GM21381 (cell line): ENCODE data around the gene PIGN.
"Not testable (repeated sequence)": the region's sequence is repeated elsewhere in the genome, so short reads cannot be mapped to it uniquely, and the experiment has no call there.

ENCODE experiments used
- ATAC-seq: cut with Tn5 transposase; IDR thresholded peaks from one replicate; pipeline ENCODE4 v1.9.1; 2021; ENCODE audit warnings: mild to moderate bottlenecking, moderate library complexity; ENCODE audit not compliant: unreplicated experiment

Gene PIGN

DNA sequence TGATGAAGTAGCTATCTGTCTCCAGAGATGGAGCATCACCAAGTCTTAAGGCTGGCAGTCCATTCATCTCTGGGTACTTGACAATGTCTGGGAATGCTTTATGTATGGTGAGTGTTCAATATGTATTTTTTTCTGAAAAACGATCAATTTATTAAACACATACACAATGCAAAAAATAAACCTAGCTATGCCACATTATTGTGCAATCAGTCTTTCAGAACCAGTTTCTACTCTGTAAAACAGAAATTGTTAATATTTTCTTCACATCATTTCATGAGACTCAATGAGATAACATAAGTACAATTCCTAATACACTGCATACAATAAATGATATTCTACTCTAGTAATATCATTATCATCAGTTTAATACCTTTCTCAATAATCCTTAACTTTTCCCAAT lies 122.5 kb downstream of the PIGN start:
- no peak for ATAC-seq

DNA sequence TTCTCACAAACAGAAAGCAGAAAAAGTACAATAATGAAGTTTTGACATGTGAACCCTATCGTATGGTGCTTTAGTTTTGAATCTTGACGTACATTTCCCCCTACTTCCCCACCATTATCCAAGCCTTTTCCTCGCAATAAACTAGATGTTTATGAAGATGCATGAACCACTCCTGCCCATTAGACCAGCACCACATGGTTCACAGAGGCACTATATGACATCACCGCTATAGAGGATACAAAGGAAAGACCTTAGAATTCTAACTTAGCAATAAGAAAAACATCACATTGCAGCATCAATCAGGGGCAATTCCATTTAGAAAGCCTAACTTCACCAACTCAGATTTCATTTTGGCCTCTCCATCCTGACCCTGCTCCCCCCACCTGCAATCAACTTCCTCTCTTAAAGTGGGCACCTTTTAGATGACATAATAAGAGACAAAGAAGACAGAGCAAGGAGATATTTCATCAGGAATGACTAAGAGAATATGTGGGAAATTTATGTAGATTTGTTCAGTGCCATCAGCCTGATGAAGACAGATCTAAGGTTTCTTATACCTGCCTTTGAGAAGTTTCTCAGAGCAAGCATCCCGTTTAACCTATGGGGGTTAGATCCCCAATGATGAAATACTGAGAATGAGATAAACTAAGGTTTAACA lies 124.9 kb downstream of the PIGN start:
- no peak for ATAC-seq

DNA sequence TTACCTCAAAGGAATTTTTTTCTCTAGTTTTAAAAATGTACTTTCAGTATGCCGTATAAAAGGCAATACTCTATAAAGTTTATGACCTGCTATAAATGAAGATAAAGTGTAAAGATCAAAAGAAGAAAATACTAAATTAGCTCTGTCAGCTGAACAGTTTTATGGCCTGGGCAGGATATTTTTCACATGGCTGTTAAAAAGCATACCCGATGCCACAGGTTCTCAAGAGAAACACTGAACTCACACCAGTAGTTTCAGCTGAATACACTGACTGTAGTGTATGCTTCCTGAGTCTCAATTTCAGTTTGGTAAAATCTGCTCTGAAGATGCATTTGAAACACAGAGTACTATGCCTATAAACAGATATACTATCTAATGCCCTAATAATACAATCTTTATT lies 126.0 kb downstream of the PIGN start:
- ATAC-seq: no peak

DNA sequence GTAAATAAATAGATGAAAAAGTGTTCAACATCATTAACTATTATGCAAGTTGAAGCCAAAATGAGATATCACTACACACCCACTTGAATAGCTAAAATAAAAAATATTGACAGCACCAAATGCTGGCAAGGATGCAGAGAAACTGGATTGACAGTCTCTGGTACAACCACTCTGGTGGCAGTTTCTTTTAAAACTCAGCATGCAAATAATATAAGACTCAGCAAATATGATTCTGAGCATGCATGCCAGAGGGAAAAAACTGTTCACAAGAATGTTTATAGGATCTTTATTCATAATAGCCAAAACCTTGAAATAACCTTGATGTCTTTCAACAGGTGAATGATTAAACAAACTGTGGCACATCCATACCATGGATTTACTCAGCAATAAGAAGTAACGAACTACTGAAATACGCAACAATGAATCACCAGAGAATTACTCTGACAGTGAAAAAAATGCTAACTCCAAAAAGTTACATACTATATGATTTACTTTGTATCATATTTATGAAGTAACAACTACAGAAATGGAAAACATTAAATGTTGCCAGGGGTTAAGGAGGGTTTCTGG lies 131.8 kb downstream of the PIGN start:
- no peak for ATAC-seq

DNA sequence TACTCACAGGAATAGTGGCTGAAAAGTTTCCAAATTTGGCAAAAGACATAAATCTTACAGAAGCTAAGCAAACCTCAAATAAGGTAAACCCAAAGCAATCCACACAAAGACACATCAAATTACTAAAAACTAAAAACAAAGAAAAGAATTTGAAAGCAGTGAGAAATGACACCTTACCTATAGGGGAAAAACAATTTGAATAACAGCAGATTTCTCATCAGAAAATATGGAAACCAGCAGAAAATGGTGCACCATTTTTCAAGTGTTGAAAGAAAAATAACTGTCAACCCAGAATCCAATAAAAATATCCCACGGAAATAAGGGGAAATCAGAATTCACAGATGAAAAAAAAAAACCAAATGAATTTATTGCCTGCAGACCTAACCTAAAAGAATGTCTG lies 138.6 kb downstream of the PIGN start:
- ATAC-seq: no peak

DNA sequence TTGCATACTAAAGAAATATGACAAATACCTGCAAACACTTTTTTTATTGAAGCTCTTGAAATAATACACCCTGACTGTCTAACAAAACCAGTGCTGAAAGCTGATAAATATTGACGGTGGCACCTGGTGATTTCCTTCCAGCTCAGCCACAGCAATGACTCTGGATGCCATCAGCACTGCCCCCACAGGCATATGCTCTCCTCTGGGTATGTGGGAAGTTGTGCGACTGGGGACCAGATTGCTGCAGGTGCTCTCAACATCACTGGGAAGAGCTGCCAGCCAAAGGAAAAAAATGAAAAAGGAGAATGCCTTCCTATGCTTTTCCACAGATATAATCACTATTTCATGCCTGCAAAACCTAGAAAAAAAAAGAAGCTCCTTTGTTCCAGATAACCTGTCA lies 141.5 kb downstream of the PIGN start:
- ATAC-seq: no peak

DNA sequence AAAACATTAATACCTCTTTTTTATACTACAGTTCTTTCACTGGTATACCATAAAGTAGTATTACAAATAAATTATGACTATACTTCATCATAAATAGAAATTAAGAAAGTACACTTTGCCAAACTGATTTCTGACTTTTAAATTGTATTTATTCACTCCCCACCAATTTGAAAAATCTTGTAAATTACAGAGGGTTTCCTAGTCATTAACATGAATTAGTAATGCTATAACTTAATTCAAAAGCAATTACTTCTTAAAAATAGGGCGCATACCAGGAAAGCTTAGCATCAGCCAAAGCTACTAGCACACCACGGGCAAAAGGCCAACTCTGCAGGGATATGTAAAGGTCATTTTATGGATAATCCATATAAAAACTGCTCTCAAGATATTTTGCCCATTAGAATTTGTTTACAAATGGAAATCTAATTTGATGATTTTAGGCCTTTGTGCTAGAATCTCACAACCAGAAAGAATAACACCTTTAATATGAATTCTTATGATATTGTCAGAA lies 142.3 kb downstream of the PIGN start:
- no peak for ATAC-seq

DNA sequence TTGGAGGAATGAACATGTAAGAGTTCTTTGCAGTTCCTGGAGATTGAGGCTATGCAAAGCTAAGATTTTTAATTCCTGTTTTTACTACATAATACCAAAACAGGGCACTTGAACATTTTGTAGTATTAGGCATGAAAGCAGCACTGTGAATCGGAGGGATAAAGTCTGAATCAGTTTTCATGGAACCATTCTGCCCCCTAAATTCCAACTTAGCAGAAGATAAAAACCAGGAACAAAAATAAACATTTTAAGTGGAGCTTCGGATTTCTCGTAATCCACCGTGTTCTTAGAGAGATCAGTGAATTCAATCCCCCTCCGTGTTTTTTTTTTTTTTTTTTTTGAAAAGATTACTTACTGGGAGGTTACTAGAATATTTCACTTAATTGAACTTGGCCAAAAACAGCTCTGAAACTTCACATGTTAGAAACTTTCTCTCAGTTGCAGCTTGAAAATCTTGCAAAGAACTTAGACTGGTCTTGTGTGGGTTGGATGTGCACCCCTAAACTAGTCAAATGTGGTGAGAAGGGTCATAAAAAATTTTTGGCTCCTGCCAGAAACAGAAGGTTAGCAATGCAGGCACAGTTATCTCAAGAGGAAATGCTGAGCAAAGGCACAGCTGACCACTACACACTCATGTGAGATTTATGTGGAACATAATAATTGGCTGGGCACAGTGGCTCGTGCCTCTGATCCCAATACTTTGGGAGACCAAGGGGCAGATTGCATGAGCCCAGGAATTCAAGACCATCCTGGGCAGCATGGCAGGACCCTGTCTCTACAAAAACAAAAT lies 148.7 kb downstream of the PIGN start:
- ATAC-seq: no peak

DNA sequence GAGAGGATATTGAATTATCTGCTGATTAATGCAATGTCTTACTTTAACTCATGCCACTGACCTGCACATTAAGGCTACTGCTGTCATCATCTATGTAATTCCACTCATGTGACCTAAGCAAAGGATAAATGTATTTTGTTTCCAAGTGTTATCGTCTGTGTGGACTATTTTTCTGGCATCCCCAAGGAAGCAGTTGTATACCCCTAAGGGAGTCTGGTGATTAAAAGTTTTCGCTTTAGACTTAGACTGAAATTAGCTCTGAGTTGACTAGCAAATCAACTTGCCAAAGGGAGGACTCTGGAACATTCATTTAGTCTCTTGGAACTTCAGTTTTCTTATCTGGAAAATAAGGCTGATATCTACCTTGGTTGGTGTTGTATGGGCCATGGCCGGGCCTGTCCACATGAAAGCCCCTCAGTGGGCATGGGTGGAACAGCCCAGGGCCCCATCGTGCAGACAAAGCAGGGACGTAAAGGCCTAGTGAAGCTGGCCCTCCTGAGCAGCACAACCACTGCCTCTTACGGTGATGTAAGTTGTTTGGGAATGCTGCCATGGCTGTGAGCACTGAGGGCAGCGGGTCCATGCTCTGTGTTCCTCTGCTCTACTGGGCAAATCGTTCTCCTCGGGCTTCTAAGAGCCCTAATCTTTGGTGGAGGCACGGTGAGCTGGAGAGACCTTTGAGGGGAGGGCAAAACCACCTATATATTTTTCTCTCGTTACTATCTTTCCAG lies 149.7 kb downstream of the PIGN start:
- ATAC-seq: no peak

DNA sequence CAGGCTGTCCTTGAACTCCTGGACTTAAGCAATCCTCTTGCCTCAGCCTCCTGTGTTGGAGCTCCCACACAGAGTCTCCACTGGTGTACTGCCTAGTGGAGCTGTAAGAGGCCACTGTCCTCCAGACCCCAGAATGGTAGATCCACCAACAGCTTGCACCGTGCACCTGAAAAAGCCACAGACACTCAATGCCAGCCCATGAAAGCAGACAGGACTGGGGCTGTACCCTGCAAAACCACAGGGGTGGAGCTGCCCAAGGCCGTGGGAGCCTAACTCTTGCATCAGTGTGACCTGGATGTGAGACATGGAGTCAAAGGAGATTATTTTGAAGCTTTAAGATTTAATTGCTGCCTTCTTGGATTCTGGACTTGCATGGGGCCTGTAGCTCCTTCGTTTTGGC lies 152.6 kb downstream of the PIGN start:
- ATAC-seq: not testable (repeated sequence)

DNA sequence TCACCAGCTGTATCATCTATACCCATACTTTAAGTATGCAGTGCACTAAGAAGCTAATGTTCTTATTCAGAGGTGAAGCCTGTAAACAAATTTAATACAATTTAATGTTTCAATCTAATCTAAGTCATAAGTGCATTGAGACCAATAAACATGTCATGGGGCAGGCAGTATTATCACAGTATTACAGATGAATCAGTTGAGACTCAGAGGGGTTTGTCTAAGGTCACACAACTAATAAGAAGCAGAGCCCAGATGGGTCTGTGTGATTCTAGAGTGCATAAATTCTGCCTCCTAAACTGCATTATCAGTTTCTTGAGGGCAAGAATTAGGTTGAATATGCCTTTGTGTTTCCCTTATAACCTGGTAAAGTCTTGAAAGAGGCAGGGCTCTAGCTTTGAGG lies 153.1 kb downstream of the PIGN start:
- no peak for ATAC-seq

DNA sequence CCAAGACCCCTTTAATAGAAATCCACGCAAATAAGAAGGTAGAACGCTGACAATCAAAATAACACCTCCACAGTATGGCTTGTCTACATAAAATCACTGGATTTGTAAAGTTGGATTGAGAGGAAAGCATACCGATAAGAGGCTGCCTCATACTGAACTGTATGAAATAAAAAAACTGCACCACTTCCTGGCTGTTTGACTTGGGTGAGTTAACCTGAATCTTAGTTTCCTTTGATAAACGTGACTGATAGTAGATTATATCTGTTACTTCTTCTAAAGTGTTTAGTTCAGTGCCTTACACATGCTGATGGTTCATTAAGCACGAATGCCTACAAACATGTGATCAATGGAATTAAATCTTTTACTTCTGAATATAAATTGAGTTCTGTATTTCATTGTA lies 153.6 kb downstream of the PIGN start:
- ATAC-seq: no peak

DNA sequence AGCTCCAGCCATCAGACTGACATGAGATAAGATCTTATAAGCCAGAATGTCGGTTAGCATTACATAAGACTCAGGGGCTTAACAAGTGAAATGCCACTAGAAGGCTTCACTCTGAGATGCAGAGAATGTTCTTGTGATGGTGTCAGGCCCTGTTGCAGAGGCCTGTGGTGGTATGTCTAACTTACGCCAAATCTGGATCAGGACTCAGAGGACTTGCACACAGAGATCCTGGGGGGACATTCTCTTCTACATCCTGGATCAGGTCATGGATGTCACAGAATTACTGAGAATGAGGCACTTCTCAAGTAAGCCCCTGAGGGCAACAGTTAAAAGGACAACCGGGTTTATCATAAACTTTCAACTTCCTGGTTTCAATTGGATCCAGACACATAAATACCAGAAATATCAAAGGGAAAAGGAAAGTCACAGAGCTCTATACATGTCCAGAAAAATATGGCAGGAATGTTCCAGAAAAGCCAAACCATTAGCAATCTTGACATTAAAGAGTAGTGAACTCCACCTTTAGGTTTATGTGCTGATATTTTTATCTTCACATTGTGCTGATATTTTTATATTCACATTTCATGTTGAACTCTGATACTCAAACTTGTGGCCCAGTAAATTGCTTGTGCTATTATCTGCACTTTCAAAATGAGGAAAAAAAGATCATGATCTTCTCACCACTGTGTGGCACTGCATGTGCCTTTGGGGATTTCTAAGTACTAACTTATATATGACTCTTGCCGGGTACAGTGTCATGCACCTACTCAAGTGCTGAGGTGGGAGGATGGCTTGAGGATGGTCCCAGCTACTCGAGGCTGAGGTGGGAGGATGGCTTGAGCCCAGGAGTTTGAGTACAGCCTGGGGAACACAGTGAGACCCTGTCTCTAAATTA lies 156.5 kb downstream of the PIGN start:
- ATAC-seq: no peak

DNA sequence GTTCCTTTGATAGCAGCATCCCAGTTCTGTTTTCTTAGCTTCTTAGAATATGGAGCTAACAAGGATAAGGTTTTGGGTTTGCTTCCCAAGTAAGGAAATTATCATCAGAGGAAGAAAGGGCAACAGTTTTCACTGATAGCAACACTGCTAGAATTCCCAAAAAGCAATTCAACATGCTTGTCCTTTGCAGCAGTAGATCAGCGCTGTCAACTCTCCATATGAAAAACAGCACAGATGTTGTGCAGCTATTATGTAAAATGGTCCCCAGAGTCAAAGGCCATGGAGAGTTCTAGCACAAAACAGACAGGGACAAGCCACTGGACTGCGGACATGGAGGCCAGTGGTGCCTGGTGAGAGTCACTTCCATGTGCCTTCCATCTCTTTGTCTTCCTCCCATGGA lies 158.1 kb downstream of the PIGN start:
- ATAC-seq: no peak

DNA sequence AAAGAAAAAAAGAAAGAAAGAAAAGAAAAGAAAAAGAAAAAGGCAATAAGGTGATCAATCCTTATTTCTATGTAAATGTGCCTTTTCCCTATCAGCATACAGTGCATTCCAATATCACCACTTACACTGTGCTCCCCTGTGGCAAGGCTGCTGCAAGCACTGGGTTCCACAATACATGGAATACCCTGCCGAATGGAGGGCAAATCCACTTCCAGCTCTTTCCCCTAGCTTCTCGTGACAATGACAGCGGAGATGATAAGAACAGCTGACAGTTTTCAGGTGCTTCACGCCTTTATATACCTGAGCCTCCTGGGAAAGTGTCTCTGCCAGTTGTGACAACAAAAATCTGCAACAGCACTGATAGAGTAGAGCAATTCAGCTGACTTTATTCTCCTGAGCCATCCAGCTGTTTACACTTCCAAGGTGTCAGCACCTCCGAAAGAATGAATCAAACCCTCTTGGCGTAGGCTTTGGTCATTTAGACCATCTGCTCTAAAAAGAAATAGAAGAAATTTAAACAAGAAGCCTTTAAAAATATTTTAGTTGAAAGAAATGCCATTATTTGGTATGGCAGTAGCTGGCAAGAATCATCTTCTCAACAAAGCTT lies 158.8 kb downstream of the PIGN start:
- no peak for ATAC-seq

DNA sequence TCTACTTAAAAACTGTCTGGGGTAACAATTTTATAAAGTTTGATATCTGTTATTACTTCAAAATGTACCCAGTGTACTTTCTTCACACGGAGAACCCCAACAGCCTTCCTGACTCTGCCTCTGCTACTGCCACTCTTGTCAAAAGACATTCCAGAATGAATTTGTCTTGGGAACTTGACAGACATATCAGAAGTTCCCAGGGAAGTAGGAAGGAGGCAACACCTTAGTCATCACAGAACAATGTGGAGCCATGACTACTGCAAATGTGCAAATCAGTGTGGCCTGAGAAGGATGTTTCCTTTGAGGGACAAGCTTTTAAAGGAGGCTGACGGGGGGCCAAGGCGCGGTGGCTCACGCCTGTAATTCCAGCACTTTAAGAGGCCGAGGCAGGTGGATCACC lies 160.3 kb downstream of the PIGN start:
- ATAC-seq: no peak

DNA sequence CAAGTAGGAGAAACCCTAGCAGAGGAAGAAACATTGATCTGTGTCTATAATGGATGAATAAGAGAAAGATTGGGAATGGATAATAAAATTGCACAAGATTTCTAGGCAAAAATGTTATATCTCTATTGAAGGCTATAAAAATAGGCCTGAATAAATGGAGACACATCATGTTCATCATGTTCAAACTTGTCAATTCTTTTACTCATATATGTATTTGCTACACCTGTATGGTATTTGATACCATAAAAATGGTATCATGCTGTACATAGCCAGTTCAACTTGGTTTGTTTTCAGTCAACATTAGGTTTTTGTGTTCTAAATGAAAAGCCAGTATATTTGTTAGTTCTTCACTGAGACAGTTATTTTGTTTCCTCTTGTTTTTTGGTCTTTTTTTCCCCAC lies 161.9 kb downstream of the PIGN start:
- ATAC-seq: no peak

DNA sequence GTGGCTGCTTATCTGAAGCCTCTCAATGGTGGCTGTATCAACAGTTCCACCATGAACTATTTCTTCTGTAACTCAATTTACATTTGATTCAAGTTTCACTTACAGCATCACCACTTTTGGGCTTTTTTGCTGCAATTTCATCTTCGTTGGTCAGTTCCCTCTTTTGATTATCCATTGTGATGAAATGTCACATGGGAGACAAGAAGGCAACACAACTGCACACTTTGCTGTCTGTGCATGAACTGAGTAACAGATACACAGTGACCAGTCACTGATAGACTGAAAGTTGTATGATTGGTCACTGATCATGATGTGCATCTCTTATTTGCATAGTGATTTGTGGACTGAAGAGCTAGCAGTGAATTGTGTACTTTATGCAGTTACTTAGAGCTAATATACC lies 163.3 kb downstream of the PIGN start:
- no peak for ATAC-seq

DNA sequence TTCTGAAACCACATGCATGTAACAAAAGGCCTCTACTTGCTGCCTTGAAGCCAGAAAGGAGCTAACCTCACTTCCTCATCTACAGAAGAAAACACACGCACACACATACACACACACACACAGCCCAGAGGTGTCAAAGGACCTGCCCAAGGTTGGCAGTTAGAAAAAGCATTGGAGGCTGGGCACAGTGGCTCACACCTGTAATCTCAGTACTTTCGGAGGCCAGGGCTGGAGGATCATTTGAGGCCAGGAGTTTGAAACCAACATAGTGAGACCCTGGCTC lies 168.2 kb downstream of the PIGN start:
- ATAC-seq: no peak

DNA sequence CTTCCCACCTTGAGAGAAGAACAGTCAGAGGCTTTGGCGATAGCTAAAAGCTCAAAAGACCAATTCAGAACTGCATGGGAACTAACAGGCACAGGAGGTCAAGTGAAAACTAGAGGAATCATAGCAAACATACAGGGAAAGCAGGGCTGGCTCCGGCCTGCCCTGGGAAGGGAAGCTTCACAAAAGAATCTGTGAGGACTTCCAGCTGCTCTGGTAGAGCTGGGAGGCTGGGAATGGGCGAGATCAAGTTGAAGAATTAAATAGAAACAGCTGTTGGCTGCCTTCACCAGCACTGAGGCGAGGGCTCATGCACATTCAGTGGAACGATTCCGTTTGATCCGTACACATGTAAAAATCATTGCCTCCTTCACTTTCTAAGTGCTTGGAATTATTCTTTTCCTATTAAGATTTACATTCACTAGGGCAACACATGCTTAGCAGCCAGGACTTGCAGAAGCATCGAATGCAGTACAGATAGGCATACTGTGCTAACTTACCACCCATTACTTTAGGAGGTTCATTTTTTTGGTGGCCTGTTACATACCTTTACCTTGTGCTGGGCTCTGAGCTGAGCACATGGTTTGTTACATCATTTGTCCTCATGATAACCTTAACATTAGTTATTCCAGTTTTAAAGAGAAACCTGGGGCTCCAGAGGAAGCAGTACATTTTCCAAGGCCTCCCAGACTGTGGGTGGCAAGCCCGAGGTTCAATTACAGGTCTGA lies 168.7 kb downstream of the PIGN start:
- no peak for ATAC-seq
